Ovary (tissue), 3 donors: ENCODE results near the gene KCNK16.

Source experiments
- POLR2A ChIP-seq: fragments of 450-650 bp; IDR thresholded peaks from one replicate; pipeline ENCODE4 v1.6.1; 2017; ENCODE audit warnings: antibody characterized with exemption, mild to moderate bottlenecking, moderate library complexity
- TF ChIP-seq, protein P1 (sequence below), 3 donors: fragments of 450-650 bp in 2 of 3; fragments of 200-600 bp in 1 of 3; IDR thresholded peaks; one replicate each; pipeline versions ENCODE4 v1.5.1 to v1.8.0; 2016 to 2022; ENCODE audit warnings: antibody characterized with exemption in 3 of 3, mild to moderate bottlenecking in 1 of 3
- donor health status: DM: no; HTN: no; CAD: no.

DNA sequence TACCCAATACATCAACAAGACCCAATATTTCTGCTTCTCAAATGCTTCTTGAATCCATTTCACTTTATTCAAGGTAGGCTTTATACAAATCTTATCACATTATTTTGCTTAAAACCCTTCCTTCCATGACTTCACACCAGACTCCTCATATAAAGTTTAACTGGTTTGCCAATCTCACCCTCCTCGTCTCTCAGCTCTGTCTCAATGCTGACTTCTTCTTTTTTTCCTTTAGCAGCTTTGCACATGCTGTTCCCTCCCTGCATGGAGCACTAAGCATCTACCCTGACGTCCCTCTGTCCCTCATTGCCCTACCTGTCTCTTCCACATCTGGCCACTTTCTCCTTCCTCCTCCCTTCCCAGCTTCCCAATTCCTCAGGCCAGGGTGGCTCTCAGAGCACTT lies 39.7 kb downstream of the KCNK16 start:
- TF ChIP-seq, protein P1, sequence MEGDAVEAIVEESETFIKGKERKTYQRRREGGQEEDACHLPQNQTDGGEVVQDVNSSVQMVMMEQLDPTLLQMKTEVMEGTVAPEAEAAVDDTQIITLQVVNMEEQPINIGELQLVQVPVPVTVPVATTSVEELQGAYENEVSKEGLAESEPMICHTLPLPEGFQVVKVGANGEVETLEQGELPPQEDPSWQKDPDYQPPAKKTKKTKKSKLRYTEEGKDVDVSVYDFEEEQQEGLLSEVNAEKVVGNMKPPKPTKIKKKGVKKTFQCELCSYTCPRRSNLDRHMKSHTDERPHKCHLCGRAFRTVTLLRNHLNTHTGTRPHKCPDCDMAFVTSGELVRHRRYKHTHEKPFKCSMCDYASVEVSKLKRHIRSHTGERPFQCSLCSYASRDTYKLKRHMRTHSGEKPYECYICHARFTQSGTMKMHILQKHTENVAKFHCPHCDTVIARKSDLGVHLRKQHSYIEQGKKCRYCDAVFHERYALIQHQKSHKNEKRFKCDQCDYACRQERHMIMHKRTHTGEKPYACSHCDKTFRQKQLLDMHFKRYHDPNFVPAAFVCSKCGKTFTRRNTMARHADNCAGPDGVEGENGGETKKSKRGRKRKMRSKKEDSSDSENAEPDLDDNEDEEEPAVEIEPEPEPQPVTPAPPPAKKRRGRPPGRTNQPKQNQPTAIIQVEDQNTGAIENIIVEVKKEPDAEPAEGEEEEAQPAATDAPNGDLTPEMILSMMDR (IDR thresholded peaks at IDR 0.05): no peak
- no peak for TF ChIP-seq POLR2A
